Skin epidermis (tissue), 12 donors: Measurements from ENCODE around the gene TVP23B.
A peak's percentile ranks its signal among the peaks of the same experiment; 100 is the strongest.
"Not testable (repeated sequence)": the region's sequence is repeated elsewhere in the genome, so short reads cannot be mapped to it uniquely, and the experiment has no call there.

Experiments used
- H3K27ac ChIP-seq, 21 experiments: fragments of 200-600 bp; sonication (generic) in 11 of 21; one replicate each; pipeline ENCODE4 v1.5.0; 2020; ENCODE audit warnings: mild to moderate bottlenecking in 3 of 21, inconsistent platforms in 2 of 21, moderate library complexity in 2 of 21
- H3K4me3 ChIP-seq, 7 experiments: fragments of 200-600 bp; sonication (generic) in 2 of 7; one replicate each; pipeline ENCODE4 v1.5.0; 2020; ENCODE audit warnings: inconsistent platforms in 2 of 7, mild to moderate bottlenecking in 2 of 7, moderate library complexity in 1 of 7

TVP23B gene

DNA sequence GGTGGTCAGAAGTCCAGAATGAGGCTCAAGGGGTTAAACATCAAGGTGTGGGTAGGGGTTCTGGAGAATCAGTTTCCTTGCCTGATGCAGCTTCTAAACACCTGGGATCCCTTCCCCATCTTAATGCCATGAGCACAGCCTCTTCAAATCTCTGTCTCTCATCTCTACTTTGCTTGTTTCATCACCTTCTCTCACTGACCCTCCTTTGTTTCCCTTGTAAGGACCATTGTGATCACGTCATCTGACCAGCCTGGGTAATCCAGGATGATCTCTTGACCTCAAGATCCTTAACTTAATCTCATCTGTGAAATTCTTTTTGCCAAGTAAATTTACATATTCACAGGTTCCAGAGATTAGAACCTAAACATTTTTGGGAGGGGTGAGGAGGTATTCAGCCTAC is 5.0 kb downstream of the TVP23B start:
- H3K27ac ChIP-seq, H3K4me3 ChIP-seq: not testable (repeated sequence)

DNA sequence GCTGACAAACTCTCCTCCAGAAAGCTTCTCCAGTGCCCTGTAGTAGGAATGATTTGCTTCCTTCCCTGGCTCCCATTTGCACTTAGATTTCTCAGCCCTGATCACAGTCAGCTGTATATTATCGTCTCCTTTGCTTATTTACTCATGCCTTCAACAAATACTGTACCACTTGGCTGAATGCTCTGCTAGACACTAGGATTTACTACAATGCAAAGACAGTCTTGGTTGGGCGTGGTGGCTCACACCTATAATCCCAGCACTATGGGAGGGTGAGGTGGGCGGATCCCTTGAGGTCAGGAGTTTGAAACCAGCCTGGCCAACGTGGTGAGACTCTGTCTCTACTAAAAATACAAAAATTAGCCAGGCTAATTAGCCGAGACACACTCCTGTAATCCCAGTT is 5.9 kb downstream of the TVP23B start:
- not testable (repeated sequence) for H3K4me3 ChIP-seq, H3K27ac ChIP-seq

DNA sequence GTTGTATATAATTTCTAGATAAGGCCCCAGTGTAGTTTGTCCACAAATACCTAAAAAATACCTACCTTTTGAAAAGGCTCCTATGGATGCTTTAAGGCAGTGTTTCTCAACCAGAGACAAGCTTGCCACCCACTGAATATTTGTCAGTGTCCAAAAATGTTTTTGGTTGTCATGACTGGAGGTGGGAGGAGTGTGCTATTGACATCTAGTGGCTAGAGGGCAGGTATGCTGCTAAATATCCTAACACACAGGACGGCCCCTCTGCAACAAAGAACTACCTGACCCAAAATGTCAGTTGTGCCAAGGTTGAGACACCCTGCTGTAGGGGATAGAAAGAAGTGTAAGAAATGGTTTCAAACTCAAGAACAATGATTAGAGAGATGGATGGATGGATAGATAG is 10.4 kb downstream of the TVP23B start:
- not testable (repeated sequence) for H3K27ac ChIP-seq, H3K4me3 ChIP-seq

DNA sequence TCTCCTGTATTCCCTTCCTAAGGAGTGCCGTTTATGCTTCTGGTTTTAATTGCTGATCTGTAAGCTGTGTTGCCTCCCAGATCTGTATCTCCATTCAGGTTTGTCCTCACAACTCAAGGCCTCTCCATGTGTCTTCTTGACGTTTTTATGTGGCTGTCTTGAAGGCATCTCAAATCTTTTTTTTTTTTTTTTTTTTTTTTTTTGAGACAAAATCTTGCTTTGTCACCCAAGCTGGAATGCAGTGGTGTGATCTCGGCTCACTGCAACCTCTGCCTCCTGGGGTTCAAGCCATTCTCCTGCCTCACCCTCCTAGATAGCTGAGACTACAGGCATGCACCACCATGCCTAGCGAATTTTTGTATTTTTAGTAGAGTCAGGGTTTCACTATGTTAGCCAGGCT is 13.9 kb downstream of the TVP23B start:
- H3K27ac ChIP-seq, H3K4me3 ChIP-seq: not testable (repeated sequence)

DNA sequence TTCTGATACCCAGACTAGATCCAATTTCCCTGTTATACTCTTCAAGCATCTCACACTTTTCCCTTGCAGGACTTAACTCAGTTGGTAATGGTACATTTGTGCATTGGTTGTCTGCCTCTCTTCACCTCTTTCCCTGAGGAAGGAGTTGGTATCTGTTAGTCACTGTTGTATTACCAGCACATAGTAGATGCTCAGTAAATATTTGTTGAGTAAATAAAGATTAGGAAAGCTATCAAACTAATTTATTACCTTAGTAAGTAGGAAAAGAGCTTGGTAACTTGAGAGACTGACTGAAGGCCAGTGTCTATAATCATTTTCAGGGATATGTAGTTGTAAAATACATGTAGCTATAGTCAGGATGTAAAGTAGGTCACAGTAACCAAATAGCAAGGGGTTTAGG is 15.9 kb downstream of the TVP23B start:
- not testable (repeated sequence) for H3K4me3 ChIP-seq

DNA sequence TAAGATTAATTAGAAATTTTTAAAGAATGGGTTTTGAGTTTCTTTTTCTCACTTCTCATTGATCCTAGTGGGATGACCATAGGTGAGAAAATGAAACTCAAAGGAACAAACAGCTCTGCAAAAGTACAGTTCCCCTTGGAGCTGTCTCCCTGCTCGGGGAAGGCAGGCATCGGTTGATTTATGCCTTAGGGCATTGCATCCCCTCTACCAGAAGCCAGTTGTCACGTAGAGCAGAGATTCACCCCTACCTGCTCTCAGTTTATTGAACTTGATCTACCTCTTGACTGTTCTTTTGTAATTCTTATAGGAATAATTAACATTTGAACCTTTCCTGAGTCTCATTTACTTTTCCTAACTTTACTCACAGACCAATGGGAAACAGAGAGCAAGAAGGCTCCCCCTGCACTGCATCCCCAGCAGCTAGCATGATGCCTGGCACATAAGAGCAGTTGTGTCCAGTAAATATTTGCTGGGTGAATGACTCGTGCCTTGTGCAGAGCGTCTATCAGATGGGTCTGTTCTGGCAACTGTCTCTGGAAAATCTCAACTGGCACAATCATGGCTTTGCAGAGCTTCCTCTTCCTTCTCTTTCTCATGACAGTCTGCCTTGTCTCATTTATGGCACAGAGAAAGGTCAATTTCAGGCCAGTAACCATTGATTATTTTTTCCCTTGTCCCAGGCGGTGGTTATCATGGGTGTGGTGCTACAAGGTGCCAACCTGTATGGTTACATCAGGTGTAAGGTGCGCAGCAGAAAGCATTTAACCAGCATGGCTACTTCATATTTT is 22.7 kb downstream of the TVP23B start:
- not testable (repeated sequence) for H3K4me3 ChIP-seq, H3K27ac ChIP-seq

More for the DNA sequence above, 15.9 kb downstream of the TVP23B start:
- H3K27ac ChIP-seq: not testable (repeated sequence)

DNA sequence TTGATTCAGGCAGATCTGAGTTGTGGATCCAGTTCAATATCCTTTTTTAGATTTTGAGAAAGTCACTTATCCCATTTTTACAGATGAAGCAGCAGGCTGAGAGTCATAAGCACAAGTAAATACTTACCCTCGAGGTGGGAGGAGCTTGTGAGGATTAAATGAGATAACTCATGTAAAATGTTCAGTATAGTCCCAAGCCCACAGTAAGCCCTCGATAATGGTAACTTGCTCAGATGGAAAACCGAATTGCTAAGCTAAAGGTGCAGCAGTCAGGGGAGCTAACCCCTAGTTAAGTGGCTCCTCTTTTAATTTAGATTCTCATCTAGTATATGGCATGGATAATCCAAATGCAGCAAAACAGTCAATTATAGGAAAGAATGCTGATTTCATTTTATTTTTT is 34.9 kb downstream of the TVP23B start:
- H3K27ac ChIP-seq, H3K4me3 ChIP-seq: not testable (repeated sequence)

DNA sequence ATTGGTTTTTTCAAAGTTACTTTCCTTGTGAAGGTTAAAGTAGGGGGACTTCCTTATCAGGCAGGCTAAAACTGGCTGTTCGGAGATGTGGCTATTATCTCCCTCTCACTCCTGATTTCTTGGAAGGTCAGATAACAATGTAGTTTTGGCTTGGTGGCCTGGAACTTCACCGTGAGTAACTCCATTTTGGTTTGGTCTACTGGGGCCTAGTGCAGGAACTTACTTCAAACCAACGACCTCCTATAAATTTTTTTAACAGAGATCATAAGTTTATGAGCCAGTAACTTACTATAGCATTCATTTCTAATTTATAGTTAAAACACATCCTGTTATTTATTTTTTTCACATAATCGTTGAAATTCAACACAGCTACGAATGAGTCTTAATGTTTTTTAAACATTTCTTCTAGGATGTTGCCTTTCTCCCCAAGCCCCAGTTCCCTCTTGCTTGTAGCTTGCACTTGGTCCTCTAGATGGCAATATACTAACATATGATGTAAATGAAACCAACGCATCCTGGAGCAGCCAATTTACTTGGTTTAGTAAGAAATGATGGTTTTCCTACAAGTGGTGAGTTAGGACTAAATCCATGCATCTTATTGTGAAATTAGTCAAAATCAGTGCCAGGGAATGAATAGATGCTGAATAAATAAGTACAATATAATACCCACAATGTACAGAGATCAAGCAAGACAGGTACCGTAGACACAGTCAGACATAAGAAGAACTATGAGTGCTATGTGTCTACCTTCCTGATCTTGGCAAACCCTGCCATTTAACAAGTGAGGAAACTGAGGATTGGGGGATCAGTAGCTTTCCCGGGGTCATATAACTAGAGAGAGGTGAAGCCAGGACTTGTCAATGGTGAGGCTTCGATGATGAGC is 35.7 kb downstream of the TVP23B start:
- not testable (repeated sequence) for H3K27ac ChIP-seq, H3K4me3 ChIP-seq

DNA sequence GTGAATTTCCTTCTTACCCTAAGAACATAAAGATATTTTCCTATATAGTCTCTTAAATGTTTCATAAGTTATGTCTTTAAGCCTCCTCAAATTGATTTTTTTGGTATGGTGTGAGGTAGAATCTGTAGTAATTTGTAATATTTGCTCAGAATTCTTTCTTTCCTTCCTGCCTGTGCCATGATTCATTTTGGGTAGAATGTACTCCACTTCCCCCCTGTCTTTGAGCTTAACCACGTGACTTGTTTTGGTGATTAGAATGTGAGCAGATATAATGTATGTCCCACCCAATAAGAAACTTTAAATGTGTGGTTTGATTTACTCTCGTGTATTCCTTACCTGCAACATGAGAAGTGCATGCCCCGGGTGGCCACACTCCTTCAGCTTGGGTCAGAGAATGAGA is 40.4 kb downstream of the TVP23B start:
- H3K27ac ChIP-seq, H3K4me3 ChIP-seq: not testable (repeated sequence)

DNA sequence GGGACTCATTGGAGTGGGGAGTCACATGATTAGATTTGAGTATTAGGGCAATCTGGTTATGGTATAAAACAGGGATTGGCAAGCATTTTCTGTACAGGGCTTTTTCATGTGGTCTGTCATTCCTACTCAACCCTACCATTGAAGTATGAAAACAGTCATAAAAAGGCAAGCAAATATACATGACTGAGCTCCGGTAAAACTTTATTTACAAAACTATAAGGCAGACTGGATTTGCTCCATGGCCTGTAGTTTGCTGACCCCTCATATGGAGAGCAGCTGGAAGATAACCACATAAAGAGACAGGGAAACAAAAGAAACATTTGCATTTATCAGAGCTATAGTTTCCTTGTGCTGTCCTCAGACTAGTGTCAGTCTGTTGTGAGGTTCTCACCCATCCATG is 46.6 kb downstream of the TVP23B start:
- H3K4me3 ChIP-seq: not testable (repeated sequence)

DNA sequence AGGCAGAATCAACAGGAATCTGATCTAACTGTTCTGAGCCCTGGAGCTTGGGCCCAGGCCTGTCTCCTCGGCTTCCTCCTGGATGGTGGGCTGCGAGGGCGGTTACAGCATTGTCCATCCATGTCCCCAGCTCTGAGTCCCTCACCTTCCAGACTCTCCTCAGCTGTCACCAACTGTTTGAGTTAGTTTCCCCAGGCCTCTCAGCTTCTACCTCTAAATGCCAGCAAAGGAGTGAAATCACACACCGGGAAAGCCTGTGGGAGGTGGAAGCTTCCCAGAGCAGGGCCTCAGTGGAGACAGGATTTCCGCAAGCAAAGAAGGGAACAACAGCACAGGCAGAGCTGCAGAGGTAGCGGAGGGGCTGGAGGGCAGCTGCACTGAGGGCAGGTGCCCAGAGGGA is 67.5 kb downstream of the TVP23B start:
- Histone ChIP-seq H3K4me3 (no peak overlapping the region), H3K27ac (no peak overlapping the region)

More for the DNA sequence above, 46.6 kb downstream of the TVP23B start:
- H3K27ac ChIP-seq: not testable (repeated sequence)

DNA sequence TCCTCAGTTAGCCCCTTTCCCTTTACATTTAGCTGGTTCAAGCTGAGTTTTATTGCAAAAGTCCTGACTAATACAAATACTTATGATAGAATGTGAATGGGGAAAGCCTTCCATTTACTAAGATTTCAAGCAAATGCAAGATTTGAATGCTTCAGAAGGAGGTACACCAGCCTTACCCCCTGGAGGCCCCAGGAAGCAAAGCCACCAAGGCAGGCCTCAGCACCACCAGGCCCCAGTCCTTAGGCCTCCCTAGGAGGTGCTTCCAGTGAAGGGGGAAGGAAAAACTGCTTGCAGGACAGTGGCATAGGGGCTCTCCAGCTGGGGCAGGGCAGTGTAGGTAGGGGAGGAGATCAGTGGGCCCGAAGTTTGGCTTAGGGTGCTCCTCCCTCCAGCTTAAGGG is 69.7 kb downstream of the TVP23B start:
- Histone ChIP-seq H3K27ac (peak overlapping the region in 12 of 21 experiments; percentile 17 to 69 (median 39)), H3K4me3 (no peak overlapping the region)

DNA sequence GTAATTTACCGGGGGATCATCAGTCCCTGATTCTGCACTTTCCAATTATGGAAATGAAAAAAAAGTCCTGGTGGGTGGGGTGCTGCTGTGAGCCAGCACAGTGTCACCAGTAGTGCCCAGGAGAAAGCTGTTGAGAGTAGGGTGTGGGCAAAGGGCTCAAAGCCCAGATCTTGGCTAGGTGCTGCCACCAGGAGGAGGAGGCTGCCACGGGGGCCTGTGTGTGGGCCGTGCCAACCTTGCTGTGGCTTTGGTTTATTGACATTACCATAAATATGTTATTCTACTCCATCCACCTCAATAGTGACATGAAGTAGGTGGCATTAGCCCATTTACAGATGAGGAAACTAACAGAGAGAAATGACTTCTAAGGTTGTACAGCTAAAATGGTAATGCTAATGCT is 70.2 kb downstream of the TVP23B start:
- Histone ChIP-seq H3K27ac (peak overlapping the region in 4 of 21 experiments; percentile 22 to 69 (median 46)), H3K4me3 (no peak overlapping the region)

DNA sequence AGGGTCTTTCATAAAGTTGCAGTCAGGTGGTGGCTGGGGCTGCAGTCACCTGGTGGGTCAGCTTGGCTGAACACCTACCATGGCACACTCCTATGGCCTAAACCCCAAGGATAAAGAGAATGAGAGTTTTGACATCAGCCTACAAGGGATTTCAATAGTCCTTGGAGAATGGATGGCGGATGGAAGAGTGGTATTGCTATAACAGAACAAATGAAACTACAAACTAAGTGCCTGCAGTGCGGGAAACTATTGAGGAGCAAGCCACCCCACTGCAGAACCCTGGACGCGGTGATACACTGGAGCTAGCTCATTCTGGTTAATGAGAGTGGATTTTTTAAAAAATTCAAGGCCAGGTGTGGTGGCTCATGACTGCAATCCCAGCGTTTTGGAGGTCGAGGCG is 74.0 kb downstream of the TVP23B start:
- no peak overlapping the region for H3K4me3 ChIP-seq
- no peak overlapping the region for H3K27ac ChIP-seq

DNA sequence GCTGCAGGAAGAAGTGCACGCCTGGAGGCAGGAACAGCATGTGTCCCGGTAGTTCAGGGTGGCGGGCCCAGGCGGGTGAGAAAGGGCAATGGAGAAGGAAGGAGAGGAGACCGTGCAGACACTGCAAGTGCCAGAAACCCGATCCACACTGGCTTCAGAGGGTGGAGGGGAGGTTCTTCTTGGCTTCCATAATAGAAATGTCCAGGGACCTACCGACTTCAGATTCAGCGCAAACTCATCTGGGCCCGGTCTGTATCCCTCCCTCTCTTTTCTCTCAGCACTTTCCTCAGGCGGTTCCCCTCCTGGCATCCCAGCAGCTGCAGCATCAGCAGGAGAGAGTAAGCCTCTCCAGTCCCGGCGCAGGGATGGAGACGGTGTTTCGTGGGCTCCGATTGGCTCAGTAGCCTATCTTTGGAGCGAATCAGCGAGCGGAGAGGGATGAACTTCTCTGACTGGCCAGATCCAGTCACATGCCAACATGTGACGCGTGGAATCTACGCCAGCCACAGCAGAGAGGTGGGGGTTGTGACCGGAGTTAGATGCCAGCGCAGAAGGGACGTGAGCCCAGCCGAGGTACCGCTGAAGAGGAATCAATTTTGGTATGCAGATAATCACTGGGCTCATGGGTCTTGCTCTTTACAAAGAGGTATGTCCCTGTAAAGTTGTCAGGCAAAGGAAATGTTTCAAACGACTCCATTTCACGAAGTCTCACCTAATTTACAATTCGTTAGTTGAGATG is 75.0 kb downstream of the TVP23B start:
- peak overlapping the region; percentile 36 to 55 (median 42) for H3K4me3 ChIP-seq
- H3K27ac ChIP-seq: peak overlapping the region in 20 of 21 experiments; percentile 12 to 80 (median 60)
